HEK293 (cell line): ENCODE measurements around the gene CLTCL1.

Experiments used
- GLI4 ChIP-seq: fragments of 450-650 bp; formaldehyde crosslinking; IDR thresholded peaks from 2 replicates; pipeline ENCODE4 v1.5.1; 2016; ENCODE audit warnings: missing biosample characterization, missing genetic modification characterization
- PATZ1 ChIP-seq: fragments of 450-650 bp; formaldehyde crosslinking; IDR thresholded peaks from 2 replicates; pipeline ENCODE4 v1.5.1; 2016; ENCODE audit warnings: missing biosample characterization, missing genetic modification characterization
- PRDM6 ChIP-seq: fragments of 450-650 bp; formaldehyde crosslinking; IDR thresholded peaks from 2 replicates; pipeline ENCODE4 v1.5.1; 2017; ENCODE audit warnings: missing biosample characterization, missing genetic modification characterization
- REST ChIP-seq: fragments of 450-650 bp; formaldehyde crosslinking; IDR thresholded peaks from 2 replicates; pipeline ENCODE4 v1.5.1; 2016; ENCODE audit warnings: missing biosample characterization, missing genetic modification characterization
- SETDB1 ChIP-seq: IDR thresholded peaks from one replicate; pipeline ENCODE4 v1.6.1; 2017; ENCODE audit warnings: mild to moderate bottlenecking, low read length, moderate library complexity, mixed read lengths; ENCODE audit not compliant: insufficient read length
- ZBTB11 ChIP-seq: fragments of 450-650 bp; formaldehyde crosslinking; conservative IDR thresholded peaks from 2 replicates; pipeline ENCODE4 v1.5.1; 2016; ENCODE audit warnings: low read depth, missing biosample characterization, missing genetic modification characterization
- ZNF132 ChIP-seq: fragments of 450-650 bp; formaldehyde crosslinking; IDR thresholded peaks from 2 replicates; pipeline ENCODE4 v1.5.1; 2017; ENCODE audit warnings: missing biosample characterization, missing genetic modification characterization, borderline replicate concordance
- ZNF555 ChIP-seq: fragments of 450-650 bp; formaldehyde crosslinking; conservative IDR thresholded peaks from 2 replicates; pipeline ENCODE4 v1.5.1; 2017; ENCODE audit warnings: missing biosample characterization, mild to moderate bottlenecking, missing genetic modification characterization, inconsistent platforms
- TF ChIP-seq, protein P1 (sequence below): fragments of 450-650 bp; formaldehyde crosslinking; IDR thresholded peaks from 2 replicates; pipeline ENCODE4 v1.5.1; 2016; ENCODE audit warnings: missing biosample characterization, missing genetic modification characterization
- TF ChIP-seq, protein P2 (sequence below): fragments of 450-650 bp; formaldehyde crosslinking; IDR thresholded peaks from 2 replicates; pipeline ENCODE4 v1.5.1; 2016; ENCODE audit warnings: missing biosample characterization, missing genetic modification characterization

DNA sequence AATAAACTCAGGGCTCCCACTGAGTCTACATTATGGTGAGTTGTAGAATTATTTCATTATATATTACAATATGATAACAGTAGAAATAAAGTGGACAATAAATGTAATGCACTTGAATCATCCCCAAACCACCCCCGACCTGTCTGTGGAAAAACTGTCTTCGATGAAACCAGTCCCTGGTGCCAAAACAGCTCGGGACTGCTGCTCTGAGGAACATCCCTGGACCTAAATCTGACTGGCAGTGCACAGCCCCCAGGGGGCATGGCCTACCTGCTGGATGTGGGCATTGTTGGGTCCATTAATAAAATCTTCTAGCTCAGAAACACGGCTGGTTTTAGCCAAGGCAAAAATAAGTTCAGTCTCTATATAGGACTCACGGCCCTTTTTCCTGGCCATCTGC is 83.6 kb downstream of the CLTCL1 start:
- TF ChIP-seq SETDB1 (no peak), REST (no peak), PRDM6 (tag by site-specific recombination) (no peak), ZBTB11 (tag by site-specific recombination) (no peak), PATZ1 (no peak), GLI4 (tag by site-specific recombination) (no peak), ZNF132 (no peak), ZNF555 (no peak)
- TF ChIP-seq, protein P1, sequence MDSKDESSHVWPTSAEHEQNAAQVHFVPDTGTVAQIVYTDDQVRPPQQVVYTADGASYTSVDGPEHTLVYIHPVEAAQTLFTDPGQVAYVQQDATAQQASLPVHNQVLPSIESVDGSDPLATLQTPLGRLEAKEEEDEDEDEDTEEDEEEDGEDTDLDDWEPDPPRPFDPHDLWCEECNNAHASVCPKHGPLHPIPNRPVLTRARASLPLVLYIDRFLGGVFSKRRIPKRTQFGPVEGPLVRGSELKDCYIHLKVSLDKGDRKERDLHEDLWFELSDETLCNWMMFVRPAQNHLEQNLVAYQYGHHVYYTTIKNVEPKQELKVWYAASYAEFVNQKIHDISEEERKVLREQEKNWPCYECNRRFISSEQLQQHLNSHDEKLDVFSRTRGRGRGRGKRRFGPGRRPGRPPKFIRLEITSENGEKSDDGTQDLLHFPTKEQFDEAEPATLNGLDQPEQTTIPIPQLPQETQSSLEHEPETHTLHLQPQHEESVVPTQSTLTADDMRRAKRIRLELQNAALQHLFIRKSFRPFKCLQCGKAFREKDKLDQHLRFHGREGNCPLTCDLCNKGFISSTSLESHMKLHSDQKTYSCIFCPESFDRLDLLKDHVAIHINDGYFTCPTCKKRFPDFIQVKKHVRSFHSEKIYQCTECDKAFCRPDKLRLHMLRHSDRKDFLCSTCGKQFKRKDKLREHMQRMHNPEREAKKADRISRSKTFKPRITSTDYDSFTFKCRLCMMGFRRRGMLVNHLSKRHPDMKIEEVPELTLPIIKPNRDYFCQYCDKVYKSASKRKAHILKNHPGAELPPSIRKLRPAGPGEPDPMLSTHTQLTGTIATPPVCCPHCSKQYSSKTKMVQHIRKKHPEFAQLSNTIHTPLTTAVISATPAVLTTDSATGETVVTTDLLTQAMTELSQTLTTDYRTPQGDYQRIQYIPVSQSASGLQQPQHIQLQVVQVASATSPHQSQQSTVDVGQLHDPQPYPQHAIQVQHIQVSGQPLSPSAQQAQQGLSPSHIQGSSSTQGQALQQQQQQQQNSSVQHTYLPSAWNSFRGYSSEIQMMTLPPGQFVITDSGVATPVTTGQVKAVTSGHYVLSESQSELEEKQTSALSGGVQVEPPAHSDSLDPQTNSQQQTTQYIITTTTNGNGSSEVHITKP (tag by site-specific recombination), result no peak
- TF ChIP-seq, protein P2, sequence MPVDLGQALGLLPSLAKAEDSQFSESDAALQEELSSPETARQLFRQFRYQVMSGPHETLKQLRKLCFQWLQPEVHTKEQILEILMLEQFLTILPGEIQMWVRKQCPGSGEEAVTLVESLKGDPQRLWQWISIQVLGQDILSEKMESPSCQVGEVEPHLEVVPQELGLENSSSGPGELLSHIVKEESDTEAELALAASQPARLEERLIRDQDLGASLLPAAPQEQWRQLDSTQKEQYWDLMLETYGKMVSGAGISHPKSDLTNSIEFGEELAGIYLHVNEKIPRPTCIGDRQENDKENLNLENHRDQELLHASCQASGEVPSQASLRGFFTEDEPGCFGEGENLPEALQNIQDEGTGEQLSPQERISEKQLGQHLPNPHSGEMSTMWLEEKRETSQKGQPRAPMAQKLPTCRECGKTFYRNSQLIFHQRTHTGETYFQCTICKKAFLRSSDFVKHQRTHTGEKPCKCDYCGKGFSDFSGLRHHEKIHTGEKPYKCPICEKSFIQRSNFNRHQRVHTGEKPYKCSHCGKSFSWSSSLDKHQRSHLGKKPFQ (tag by site-specific recombination), result no peak
